ENCODE measurements around the gene THSD4. TPM values are rescaled to one million over a fixed set of nuclear protein-coding genes. Genes with fewer than 3 reads are reported as not detected.
A peak's percentile ranks its signal among the peaks of the same experiment; 100 is the strongest.

THSD4 gene
- total RNA-seq, 1 donor: 15.6 TPM

DNA sequence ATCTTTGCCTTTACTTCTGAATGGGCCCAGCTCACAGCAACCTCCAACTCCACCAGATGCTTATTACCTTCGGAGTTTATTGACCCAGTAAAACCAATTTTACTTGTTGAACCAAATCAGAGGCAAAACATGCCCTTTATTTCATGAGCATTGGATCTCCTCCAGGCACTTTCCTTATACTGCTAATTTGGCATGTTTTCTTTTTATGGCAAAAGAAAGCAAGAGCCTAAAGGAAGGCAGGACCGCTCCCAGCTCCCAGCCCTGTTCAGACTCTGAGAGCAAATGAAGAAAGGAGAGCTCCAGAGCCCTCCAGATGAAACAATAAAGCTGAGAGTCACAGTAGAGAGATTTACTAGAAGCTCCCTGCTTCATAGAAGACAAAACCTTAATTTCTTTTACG lies 613.6 kb downstream of the THSD4 start:
- H3K4me2 ChIP-seq (ENCODE audit: insufficient read depth, low read length): no peak overlapping the region
- no peaks in the 10 kb centered on the region for H3K36me3 ChIP-seq (ENCODE audit: insufficient read depth, low read length)
- no peak for DNase-seq (ENCODE audit: insufficient read length, low spot score, missing footprints)
- no peak overlapping the region for H2AFZ ChIP-seq (ENCODE audit: low read length)
- no peak overlapping the region for H3K4me3 ChIP-seq (ENCODE audit: insufficient read depth, low read length)
- TF ChIP-seq, protein P1, sequence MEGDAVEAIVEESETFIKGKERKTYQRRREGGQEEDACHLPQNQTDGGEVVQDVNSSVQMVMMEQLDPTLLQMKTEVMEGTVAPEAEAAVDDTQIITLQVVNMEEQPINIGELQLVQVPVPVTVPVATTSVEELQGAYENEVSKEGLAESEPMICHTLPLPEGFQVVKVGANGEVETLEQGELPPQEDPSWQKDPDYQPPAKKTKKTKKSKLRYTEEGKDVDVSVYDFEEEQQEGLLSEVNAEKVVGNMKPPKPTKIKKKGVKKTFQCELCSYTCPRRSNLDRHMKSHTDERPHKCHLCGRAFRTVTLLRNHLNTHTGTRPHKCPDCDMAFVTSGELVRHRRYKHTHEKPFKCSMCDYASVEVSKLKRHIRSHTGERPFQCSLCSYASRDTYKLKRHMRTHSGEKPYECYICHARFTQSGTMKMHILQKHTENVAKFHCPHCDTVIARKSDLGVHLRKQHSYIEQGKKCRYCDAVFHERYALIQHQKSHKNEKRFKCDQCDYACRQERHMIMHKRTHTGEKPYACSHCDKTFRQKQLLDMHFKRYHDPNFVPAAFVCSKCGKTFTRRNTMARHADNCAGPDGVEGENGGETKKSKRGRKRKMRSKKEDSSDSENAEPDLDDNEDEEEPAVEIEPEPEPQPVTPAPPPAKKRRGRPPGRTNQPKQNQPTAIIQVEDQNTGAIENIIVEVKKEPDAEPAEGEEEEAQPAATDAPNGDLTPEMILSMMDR (IDR thresholded peaks at IDR 0.05; ENCODE audit: extremely low read depth, low read depth, low read length): no peak
- no peaks in the 10 kb centered on the region for H3K4me1 ChIP-seq (ENCODE audit: insufficient read depth, low read length)
- no peaks in the 10 kb centered on the region for H3K79me2 ChIP-seq (ENCODE audit: insufficient read depth, low read length)
- H4K20me1 ChIP-seq (ENCODE audit: insufficient read depth, low read length): no peaks in the 10 kb centered on the region
- no peaks in the 10 kb centered on the region for H3K27me3 ChIP-seq (ENCODE audit: insufficient read depth, low read length)
- no peak overlapping the region for H3K27ac ChIP-seq (ENCODE audit: low read depth, low read length)
- no peaks in the 10 kb centered on the region for H3K9me3 ChIP-seq (ENCODE audit: low read depth, low read length)

DNA sequence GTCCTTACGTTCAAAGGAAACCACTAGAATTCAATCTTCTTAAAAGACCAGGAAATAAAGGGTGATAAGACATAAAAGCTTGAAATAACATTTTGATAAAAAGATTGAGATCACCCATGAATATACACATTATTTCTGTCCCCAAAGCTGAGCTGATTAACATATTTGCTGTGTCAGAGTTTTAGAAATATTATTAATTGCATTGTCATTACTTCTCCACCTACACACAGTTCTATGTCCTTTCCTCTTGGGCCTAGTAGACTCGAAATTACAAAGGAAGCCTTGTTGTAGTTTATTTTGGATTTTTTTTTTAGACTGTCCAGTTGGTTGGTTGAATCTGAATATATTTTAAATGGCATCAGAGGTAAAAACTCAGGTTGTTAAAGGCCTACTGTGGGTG lies 614.0 kb downstream of the THSD4 start:
- TF ChIP-seq, protein P1 (IDR thresholded peaks at IDR 0.05; ENCODE audit: extremely low read depth, low read depth, low read length): no peak
- Histone ChIP-seq H3K27ac (ENCODE audit: low read depth, low read length) (no peak overlapping the region), H3K4me1 (ENCODE audit: insufficient read depth, low read length) (no peaks in the 10 kb centered on the region), H3K9me3 (ENCODE audit: low read depth, low read length) (no peaks in the 10 kb centered on the region), H3K4me2 (ENCODE audit: insufficient read depth, low read length) (no peak overlapping the region), H3K36me3 (ENCODE audit: insufficient read depth, low read length) (no peaks in the 10 kb centered on the region), H3K79me2 (ENCODE audit: insufficient read depth, low read length) (no peaks in the 10 kb centered on the region), H3K4me3 (ENCODE audit: insufficient read depth, low read length) (no peak overlapping the region), H2AFZ (ENCODE audit: low read length) (no peak overlapping the region), H3K27me3 (ENCODE audit: insufficient read depth, low read length) (no peaks in the 10 kb centered on the region), H4K20me1 (ENCODE audit: insufficient read depth, low read length) (no peaks in the 10 kb centered on the region)
- DNase-seq (ENCODE audit: insufficient read length, low spot score, missing footprints): no peak

DNA sequence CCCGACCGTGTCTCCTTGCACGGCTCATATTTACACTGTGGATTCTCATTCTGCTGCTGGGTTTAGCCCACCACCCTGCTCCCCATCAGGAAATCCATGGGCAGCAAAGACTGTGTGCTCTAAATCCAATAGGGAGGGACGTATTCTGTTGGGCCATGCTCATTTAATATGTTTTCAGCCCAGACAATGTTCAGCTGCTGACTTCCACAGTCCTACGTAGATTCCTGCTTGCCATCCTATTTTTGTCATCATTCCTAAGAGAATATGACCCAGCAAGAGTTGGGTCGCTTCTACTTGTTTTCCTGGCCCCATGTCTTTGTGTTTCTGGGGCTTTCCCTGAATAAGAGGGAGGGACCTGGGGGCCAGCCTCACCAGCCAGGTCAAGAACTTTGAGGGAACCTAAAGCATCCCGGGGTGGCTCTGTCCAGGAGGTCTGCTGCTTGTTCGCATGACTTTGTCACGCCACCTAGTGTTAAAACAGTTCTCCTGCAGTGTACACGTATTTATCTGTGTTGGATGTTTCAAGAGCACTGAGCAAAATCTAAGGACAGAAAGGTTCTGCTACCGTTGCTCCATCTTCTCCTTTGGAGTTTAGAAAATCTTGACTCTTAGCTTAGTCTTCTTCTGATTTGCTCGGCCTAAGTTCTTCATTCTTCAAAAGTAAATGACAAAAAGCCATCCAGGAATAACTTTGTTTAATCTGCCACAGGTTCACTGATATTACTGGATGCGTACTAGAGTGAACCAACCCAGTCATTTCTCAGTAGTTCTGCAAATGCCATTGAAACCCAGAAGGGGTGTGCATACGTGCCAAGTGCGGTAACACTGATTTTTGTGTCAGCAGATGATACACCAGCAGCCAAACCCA lies 615.2 kb downstream of the THSD4 start:
- no peak overlapping the region for H3K27ac ChIP-seq (ENCODE audit: low read depth, low read length)
- peaks cover 7% of the 10 kb centered on the region for H3K27me3 ChIP-seq (ENCODE audit: insufficient read depth, low read length)
- no peaks in the 10 kb centered on the region for H3K9me3 ChIP-seq (ENCODE audit: low read depth, low read length)
- H3K36me3 ChIP-seq (ENCODE audit: insufficient read depth, low read length): no peaks in the 10 kb centered on the region
- peak; percentile 87 for DNase-seq (ENCODE audit: insufficient read length, low spot score, missing footprints)
- TF ChIP-seq, protein P1 (IDR thresholded peaks at IDR 0.05; ENCODE audit: extremely low read depth, low read depth, low read length): peak; percentile 84
- no peaks in the 10 kb centered on the region for H3K79me2 ChIP-seq (ENCODE audit: insufficient read depth, low read length)
- no peak overlapping the region for H3K4me3 ChIP-seq (ENCODE audit: insufficient read depth, low read length)
- H2AFZ ChIP-seq (ENCODE audit: low read length): no peak overlapping the region
- no peaks in the 10 kb centered on the region for H4K20me1 ChIP-seq (ENCODE audit: insufficient read depth, low read length)
- no peak overlapping the region for H3K4me2 ChIP-seq (ENCODE audit: insufficient read depth, low read length)
- no peaks in the 10 kb centered on the region for H3K4me1 ChIP-seq (ENCODE audit: insufficient read depth, low read length)

DNA sequence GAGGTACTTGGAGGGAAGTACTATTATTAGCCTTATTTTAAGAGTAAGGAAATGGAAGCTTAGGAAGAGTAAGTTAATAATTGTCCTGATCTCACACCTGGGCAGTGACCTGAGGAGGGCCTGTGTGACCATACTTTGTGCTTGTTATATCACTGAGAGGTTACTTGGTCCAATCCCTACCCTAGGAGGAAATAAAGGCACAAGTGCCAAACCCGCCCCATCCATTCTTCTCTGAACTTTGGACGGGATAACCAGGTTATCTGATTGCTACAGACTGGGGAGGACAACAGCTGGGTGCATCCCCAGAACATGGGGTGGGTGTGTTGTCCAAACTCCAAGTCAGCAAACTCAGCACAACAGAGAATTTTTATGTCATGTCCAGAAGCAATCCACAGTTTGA lies 617.4 kb downstream of the THSD4 start:
- Histone ChIP-seq H3K36me3 (ENCODE audit: insufficient read depth, low read length) (no peaks in the 10 kb centered on the region), H2AFZ (ENCODE audit: low read length) (no peak overlapping the region), H3K27ac (ENCODE audit: low read depth, low read length) (no peak overlapping the region), H4K20me1 (ENCODE audit: insufficient read depth, low read length) (no peaks in the 10 kb centered on the region), H3K4me2 (ENCODE audit: insufficient read depth, low read length) (no peak overlapping the region), H3K4me3 (ENCODE audit: insufficient read depth, low read length) (no peak overlapping the region), H3K79me2 (ENCODE audit: insufficient read depth, low read length) (no peaks in the 10 kb centered on the region), H3K9me3 (ENCODE audit: low read depth, low read length) (no peaks in the 10 kb centered on the region), H3K27me3 (ENCODE audit: insufficient read depth, low read length) (peaks cover 12% of the 10 kb centered on the region), H3K4me1 (ENCODE audit: insufficient read depth, low read length) (no peaks in the 10 kb centered on the region)
- TF ChIP-seq, protein P1 (IDR thresholded peaks at IDR 0.05; ENCODE audit: extremely low read depth, low read depth, low read length): no peak
- no peak for DNase-seq (ENCODE audit: insufficient read length, low spot score, missing footprints)
